Measurements from ENCODE around the gene HMX1. TPM values are rescaled to one million over a fixed set of nuclear protein-coding genes. Genes with fewer than 3 reads are reported as not detected.

The HMX1 gene
- total RNA-seq, 1 donor from 2014 or later: 3.2 TPM

DNA sequence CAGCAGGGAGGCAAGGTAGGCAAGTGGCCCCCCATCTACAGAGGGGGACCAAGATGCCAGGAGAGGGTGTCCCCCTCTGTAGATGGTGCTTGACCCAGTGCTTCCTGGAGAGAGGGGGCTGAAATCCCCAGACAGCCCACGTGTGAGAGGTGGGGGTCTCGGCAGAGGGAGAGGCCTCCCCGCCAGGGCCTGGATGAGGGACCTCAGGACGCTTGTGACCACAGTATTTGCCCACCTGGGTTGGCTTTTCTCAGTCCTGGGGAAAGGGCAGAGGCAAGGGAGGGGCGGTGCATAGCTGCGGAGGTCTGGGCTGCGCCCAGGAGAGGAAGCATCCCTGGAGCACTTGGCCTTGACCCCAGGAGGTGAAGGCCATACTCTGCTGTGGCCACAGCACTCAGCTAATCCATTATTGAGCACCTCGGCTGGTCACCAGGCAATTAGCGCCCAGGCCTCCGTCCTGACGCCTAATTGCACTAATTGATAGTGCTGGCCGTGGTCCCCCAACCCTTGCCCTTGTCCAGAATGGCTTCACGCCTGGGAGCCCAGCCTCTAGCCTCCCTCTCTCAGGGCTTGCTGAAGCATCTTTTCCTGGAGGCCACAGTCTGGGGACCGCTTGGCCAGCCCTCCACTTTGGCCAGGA, 30.7 kb downstream of the HMX1 start:
- no peak overlapping the region for H3K27ac Mint-ChIP-seq
- H3K27me3 Mint-ChIP-seq: peaks cover 34% of the 10 kb centered on the region
- DNase-seq (ENCODE audit: extremely low spot score, unreplicated experiment): peak; percentile 66
- H3K36me3 Mint-ChIP-seq: peaks cover 4% of the 10 kb centered on the region
- no peak overlapping the region for H3K4me3 Mint-ChIP-seq
- TF ChIP-seq, protein P1, sequence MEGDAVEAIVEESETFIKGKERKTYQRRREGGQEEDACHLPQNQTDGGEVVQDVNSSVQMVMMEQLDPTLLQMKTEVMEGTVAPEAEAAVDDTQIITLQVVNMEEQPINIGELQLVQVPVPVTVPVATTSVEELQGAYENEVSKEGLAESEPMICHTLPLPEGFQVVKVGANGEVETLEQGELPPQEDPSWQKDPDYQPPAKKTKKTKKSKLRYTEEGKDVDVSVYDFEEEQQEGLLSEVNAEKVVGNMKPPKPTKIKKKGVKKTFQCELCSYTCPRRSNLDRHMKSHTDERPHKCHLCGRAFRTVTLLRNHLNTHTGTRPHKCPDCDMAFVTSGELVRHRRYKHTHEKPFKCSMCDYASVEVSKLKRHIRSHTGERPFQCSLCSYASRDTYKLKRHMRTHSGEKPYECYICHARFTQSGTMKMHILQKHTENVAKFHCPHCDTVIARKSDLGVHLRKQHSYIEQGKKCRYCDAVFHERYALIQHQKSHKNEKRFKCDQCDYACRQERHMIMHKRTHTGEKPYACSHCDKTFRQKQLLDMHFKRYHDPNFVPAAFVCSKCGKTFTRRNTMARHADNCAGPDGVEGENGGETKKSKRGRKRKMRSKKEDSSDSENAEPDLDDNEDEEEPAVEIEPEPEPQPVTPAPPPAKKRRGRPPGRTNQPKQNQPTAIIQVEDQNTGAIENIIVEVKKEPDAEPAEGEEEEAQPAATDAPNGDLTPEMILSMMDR (conservative IDR thresholded peaks at IDR 0.05): peak; percentile 10
- H3K9me3 Mint-ChIP-seq: no peaks in the 10 kb centered on the region
- peaks cover 10% of the 10 kb centered on the region for H3K4me1 Mint-ChIP-seq (ENCODE audit: unreplicated experiment)

DNA sequence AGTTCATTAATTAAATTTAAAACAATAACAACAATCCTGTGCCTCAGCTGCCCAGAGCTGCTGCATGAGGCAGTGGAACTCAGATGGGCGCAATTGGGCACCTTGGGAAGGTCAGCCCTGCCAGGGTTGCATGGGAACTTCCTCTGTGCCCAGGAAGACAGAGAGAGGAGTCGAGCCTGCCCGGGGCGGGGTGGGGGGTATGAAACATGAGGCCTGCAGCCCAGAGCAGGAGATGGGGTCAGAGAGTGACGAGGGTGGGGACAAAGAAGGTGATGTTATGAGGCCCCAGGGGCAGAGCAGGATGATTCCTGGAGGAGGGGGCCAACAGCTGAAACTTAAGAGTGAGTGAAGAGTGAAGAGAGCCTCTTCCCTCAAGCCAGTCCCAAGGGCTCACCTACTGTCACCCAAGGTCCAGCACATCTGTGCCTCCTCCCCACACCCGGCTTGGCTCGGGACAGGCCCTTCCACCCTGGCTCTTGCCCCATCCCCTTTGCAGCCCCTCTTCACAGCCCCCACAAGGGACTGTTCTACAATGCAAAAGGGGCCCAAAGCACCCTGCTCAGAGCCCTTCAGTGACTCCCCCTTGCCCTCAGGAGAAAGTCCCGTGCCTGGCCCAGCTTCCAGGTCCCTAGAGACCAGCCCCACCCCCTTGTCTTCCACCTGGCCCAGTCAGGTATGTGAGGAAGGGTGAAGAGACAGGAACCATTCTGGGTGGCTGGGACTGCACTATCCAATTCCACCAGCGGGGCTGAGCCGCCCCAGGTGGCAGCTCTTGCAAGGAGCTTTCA, 31.4 kb downstream of the HMX1 start:
- Mint-ChIP-seq H3K27ac (no peak overlapping the region), H3K9me3 (no peaks in the 10 kb centered on the region), H3K27me3 (peaks cover 28% of the 10 kb centered on the region)

DNA sequence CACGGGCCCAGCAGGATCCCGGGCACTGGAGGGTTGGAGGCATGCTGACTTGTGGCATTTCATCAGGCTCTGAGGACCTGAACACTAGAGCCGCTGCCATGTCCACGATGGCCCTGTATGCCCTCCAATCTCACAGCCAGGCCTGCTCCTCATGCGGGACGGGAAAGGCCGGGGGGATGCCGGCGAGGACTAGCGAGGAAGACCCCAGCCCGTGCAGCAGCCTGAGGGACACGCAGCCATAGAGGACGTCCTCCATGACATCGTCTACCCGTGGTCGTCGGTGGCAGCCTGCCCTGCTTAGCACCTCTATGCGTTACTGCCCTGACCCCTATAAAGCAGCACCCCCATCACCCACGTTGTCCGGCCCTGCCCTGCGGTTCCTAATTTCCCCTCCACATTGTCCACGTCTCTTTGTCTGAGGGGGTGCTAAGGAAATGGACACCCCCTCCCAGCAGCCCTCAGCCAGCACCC, 32.6 kb downstream of the HMX1 start:
- Mint-ChIP-seq H3K27me3 (peaks cover 29% of the 10 kb centered on the region), H3K36me3 (peaks cover 4% of the 10 kb centered on the region)
- peak; percentile 67 for DNase-seq (ENCODE audit: extremely low spot score, unreplicated experiment)

More for the DNA sequence above, 31.4 kb downstream of the HMX1 start:
- Mint-ChIP-seq H3K4me3 (no peak overlapping the region), H3K36me3 (peaks cover 4% of the 10 kb centered on the region), H3K4me1 (ENCODE audit: unreplicated experiment) (peaks cover 10% of the 10 kb centered on the region)
- TF ChIP-seq, protein P1 (conservative IDR thresholded peaks at IDR 0.05): peak; percentile 42
- DNase-seq (ENCODE audit: extremely low spot score, unreplicated experiment): peak; percentile 55

DNA sequence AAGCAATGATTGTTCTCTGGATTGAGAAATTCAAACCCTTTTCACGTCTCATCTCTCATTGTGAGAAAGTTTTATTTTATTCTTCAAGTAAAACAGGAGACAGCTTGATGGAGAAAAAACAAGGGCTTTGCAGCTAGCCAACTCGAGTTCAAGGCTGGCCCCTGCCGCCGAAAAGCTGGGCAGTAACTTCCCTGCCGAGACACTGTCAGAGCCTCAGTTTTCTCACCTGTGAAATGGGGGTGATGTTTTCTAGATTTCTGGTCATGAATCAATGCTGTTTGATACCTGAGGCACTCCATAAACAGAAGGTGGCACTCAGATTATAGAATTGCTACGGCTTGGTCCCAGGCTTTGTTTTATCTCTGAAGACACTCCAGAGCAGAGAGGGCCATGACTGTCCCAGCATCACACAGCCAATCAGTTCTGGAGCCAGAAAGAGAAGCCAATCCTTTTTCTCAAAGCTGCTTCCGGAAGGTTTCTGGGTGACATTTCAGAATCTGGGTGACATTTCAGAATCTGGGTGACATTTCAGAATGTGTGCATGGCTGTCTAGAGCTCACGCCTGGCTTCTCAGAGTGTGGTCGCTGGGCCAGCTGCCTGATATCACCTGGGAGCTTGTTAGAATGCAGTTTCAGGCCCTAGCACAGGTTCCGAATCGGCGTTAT, 33.2 kb downstream of the HMX1 start:
- peak; percentile 20 for DNase-seq (ENCODE audit: extremely low spot score, unreplicated experiment)
- H3K27ac Mint-ChIP-seq: no peak overlapping the region
- peaks cover 25% of the 10 kb centered on the region for H3K27me3 Mint-ChIP-seq
- no peak overlapping the region for H3K4me3 Mint-ChIP-seq
- peaks cover 3% of the 10 kb centered on the region for H3K36me3 Mint-ChIP-seq
- TF ChIP-seq, protein P1 (conservative IDR thresholded peaks at IDR 0.05): no peak
- no peaks in the 10 kb centered on the region for H3K9me3 Mint-ChIP-seq
- peaks cover 19% of the 10 kb centered on the region for H3K4me1 Mint-ChIP-seq (ENCODE audit: unreplicated experiment)

More for the DNA sequence above, 32.6 kb downstream of the HMX1 start:
- H3K4me1 Mint-ChIP-seq (ENCODE audit: unreplicated experiment): peaks cover 19% of the 10 kb centered on the region
- TF ChIP-seq, protein P1 (conservative IDR thresholded peaks at IDR 0.05): no peak
- H3K27ac Mint-ChIP-seq: no peak overlapping the region
- H3K4me3 Mint-ChIP-seq: no peak overlapping the region
- no peaks in the 10 kb centered on the region for H3K9me3 Mint-ChIP-seq

DNA sequence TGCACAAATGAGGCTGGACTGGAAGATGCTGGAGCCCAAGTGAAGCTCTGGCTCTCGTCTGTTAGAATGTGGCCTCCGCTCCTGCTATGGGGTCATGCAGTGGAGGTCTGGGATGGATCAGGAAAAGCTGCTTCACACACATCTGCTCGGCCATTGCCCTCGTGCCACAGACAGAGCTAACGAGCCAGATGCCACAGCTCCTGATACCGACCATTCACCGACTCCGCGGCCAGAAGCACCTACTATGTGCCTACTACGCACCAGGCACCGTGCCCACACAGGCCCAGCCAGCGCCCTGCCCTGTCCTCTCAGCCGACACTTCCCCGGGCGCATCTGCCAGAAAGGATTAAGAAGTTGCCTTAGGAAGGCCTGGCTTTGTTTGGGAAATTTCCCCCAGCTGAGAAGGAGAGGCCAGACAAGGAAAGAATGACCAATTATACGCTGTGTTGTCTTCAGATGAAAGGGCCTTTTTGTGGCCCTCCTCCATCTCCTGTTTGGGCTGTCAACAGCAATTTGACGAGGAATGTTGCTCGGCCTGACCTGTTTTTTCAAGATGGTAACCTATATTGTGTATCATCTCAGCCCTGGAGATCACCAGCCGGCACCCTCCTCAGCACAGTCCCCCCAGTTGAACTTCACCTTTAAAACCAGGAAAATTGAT, 34.3 kb downstream of the HMX1 start:
- Mint-ChIP-seq H3K4me1 (ENCODE audit: unreplicated experiment) (peaks cover 29% of the 10 kb centered on the region), H3K27ac (peak overlapping the region; percentile 58), H3K27me3 (peaks cover 23% of the 10 kb centered on the region), H3K9me3 (no peaks in the 10 kb centered on the region), H3K4me3 (peak overlapping the region; percentile 7), H3K36me3 (no peaks in the 10 kb centered on the region)
- TF ChIP-seq, protein P1 (conservative IDR thresholded peaks at IDR 0.05): no peak
- peak; percentile 57 for DNase-seq (ENCODE audit: extremely low spot score, unreplicated experiment)
